T-helper 1 cell (primary cell): Measurements from ENCODE around the gene INAFM2.

Experiments
- DNase-seq, 5 donors: peaks; one replicate each; pipeline ENCODE4 v3.0.0-alpha.2; 2012 to 2020

INAFM2 gene

GRCh38 chr15:40365624-40366456 is 42.3 kb downstream of the INAFM2 start:
- no peak for DNase-seq

DNA sequence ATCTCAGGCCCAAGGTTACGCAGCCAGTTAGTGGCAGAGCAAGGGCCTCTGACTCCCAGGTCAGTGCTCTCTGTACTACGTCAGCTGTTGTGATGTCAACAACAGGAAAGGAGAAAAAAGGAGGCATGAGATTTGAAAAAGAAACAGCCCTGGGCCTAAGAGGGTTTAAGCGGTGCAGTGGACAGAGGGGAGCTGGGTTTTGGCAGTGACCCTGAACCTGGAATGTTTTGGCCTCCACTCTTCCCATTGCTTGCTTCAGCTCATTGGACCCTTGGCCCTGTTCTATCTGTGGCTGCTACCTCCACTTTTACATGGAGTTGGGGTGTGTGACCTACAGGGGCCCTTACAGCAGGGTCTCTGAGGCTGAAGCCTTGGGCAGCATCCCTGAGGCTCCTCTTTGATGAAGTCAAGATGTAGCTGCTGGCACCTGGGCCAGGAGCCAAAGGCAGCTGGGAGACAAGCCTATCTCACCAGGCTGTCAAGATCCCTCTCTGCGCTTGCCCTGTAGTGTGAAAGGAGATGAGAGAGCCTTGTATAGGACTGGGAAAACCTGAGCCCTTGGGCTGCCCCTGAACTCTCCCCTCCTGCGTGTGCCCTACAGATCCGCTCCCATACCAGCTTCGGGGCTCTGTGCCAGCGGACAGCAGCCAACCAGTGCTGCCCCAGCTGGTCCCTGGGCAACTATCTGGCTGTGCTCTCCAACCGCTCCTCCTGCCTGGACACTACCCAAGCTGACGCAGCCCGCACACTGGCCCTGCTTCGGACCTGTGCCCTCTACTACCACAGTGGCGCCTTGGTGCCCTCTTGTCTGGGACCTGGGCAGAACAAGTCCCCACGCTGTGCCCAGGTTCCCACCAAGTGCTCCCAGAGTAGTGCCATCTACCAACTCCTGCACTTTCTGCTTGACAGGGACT is 43.2 kb downstream of the INAFM2 start:
- DNase-seq: no peak

- DNase-seq: no peak
These were observed 43.8 kb downstream of the INAFM2 start for GRCh38 chr15:40367371-40367685.

DNA sequence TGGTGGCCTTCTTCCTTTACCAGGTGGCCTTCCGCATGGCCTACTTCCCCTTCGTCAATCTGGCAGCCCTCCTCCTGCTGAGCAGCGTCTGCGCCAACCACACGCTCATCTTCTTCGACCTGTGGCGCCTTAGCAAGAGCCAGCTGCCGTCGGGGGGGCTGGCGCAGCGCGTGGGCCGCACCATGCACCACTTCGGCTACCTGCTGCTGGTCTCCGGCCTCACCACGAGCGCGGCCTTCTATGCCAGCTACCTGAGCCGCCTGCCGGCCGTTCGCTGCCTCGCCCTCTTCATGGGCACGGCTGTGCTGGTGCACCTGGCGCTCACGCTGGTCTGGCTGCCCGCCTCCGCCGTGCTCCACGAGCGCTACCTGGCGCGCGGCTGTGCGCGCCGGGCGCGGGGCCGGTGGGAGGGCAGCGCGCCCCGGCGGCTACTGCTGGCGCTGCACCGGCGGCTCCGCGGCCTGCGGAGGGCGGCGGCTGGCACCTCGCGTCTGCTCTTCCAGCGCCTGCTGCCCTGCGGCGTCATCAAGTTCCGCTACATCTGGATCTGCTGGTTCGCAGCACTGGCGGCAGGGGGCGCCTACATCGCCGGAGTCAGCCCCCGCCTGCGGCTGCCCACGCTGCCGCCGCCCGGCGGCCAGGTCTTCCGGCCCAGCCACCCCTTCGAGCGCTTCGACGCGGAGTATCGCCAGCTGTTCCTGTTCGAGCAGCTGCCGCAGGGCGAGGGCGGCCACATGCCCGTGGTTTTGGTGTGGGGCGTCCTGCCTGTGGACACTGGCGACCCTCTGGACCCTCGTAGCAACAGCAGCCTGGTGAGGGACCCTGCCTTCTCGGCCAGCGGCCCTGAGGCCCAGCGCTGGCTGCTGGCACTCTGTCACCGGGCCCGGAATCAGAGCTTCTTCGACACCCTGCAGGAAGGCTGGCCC is 44.5 kb downstream of the INAFM2 start:
- peak; percentile 78 to 94 (median 84) for DNase-seq

GRCh38 chr15:40368719-40369473 is 45.4 kb downstream of the INAFM2 start:
- DNase-seq: no peak

- no peak for DNase-seq
These were observed 46.0 kb downstream of the INAFM2 start for GRCh38 chr15:40369474-40369869.

DNA sequence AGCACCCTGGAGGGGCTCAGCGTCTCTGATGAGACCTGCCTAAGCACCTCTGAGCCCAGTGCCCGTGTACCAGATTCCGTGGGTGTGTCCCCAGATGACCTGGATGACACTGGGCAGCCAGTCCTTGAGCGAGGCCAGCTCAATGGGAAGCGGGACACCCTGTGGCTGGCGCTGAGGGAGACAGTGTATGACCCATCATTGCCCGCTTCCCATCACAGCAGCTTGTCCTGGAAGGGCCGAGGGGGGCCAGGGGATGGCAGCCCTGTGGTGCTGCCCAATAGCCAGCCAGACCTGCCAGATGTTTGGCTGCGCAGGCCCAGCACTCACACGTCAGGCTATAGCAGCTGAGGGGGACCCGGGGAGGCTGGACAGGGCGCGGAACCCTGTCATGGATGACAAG is 46.5 kb downstream of the INAFM2 start:
- no peak for DNase-seq

DNA sequence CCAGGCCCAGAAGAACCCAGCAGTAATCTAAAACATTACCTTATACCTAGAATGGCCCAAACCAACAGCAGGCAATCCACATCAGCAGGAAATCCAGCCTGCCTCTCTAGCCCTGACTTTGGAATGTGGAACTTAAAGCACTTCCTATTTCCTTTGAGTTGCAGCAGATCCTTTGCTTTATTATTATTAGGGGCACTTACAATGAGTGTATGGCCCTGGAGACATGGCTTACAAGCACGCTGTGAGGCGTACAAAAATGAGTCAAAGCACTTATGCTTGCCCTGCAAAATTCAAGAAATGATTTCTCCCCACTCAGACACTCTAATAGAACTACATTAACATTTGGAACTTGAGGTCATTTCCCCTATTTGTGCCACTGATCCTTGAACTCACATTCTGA is 49.5 kb downstream of the INAFM2 start:
- DNase-seq: no peak
